ENCODE data around the gene RDH8.

RDH8 gene

GRCh38 chr19:9991425-9992191, 21.7 kb upstream of the RDH8 start:
- DNase-seq (ENCODE audit: low read depth), result no peak
- TF ChIP-seq CTCF (IDR thresholded peaks at IDR 0.05; ENCODE audit: low read length, missing control alignments), result no peak
- H3K4me3 ChIP-seq (replicated peaks; ENCODE audit: low read depth, low read length), result no peak overlapping the region

GRCh38 chr19:9995084-9995483, 18.2 kb upstream of the RDH8 start:
- no peak for DNase-seq (ENCODE audit: low read depth)
- H3K4me3 ChIP-seq (replicated peaks; ENCODE audit: low read depth, low read length), result no peak overlapping the region
- TF ChIP-seq CTCF (IDR thresholded peaks at IDR 0.05; ENCODE audit: low read length, missing control alignments), result no peak

- H3K4me3 ChIP-seq (replicated peaks; ENCODE audit: low read depth, low read length), result no peak overlapping the region
- TF ChIP-seq CTCF (IDR thresholded peaks at IDR 0.05; ENCODE audit: low read length, missing control alignments), result no peak
- no peak for DNase-seq (ENCODE audit: low read depth)
Measured at GRCh38 chr19:9995999-9996398, 17.3 kb upstream of the RDH8 start.

GRCh38 chr19:9996541-9996940, 16.7 kb upstream of the RDH8 start:
- H3K4me3 ChIP-seq (replicated peaks; ENCODE audit: low read depth, low read length), result no peak overlapping the region
- TF ChIP-seq CTCF (IDR thresholded peaks at IDR 0.05; ENCODE audit: low read length, missing control alignments), result no peak
- no peak for DNase-seq (ENCODE audit: low read depth)

GRCh38 chr19:10000171-10000826, 13.0 kb upstream of the RDH8 start:
- peak; percentile 87 for TF ChIP-seq CTCF (IDR thresholded peaks at IDR 0.05; ENCODE audit: low read length, missing control alignments)
- peak; percentile 72 for DNase-seq (ENCODE audit: low read depth)
- H3K4me3 ChIP-seq (replicated peaks; ENCODE audit: low read depth, low read length), result no peak overlapping the region

- H3K4me3 ChIP-seq (replicated peaks; ENCODE audit: low read depth, low read length), result no peak overlapping the region
- TF ChIP-seq CTCF (IDR thresholded peaks at IDR 0.05; ENCODE audit: low read length, missing control alignments), result peak; percentile 47
- DNase-seq (ENCODE audit: low read depth), result peak; percentile 20
Measured at GRCh38 chr19:10001899-10002298, 11.4 kb upstream of the RDH8 start.

Measured in fibroblast of pulmonary artery (primary cell).